ENCODE data around the gene WDR36. TPM values are rescaled to one million over a fixed set of nuclear protein-coding genes. Genes with fewer than 3 reads are reported as not detected.

WDR36 gene
- polyA plus RNA-seq, 1 of the 3 experiments (the other 2 are of a cell fraction), result 6.7 TPM

- H3K4me3 ChIP-seq (ENCODE audit: low read depth in 2 of 2, low read length in 1 of 2), result no peak overlapping the region
- H2AFZ ChIP-seq (ENCODE audit: low read depth), result no peak overlapping the region
- POLR2A ChIA-PET, result no interaction called here
- H3F3A ChIP-seq (replicated peaks; ENCODE audit: insufficient read depth), result peaks cover 19% of the 10 kb centered on the region
- H3K27ac ChIP-seq (ENCODE audit: low read depth in 2 of 2, low read length in 1 of 2), result 0 out of 4 replicates have a peak overlapping the region, but pooled peaks of 1 of the 2 experiments have one; percentile 7
- CTCF ChIA-PET, result no interaction called here
- peaks cover 5 to 11% of the 10 kb centered on the region in 2 experiments; a peak in 3 of 4 replicates for H3K4me1 ChIP-seq (ENCODE audit: control insufficient read depth in 1 of 2, insufficient read depth in 2 of 2, low read depth in 1 of 2, low read length in 1 of 2)
- WGBS (ENCODE audit: low lambda C conversion rate), result 81% methylated on average over 1 of the region's 1 CpG
- no peaks in the 10 kb centered on the region for H3K9me2 ChIP-seq
- no peaks in the 10 kb centered on the region for H3K27me3 ChIP-seq (ENCODE audit: insufficient read depth)
- no peak overlapping the region for H3K9ac ChIP-seq
- no peak overlapping the region for H3K4me2 ChIP-seq
- H3K79me2 ChIP-seq (ENCODE audit: insufficient read depth), result no peaks in the 10 kb centered on the region
- no peaks in the 10 kb centered on the region for H4K20me1 ChIP-seq (ENCODE audit: insufficient read depth)
- peaks cover 0 to 10% of the 10 kb centered on the region in 2 experiments for H3K36me3 ChIP-seq (replicated peaks in 1 of 2; ENCODE audit: control insufficient read depth in 1 of 2, insufficient read depth in 2 of 2, low read length in 1 of 2)
- TF ChIP-seq USF2 (IDR thresholded peaks at IDR 0.05; ENCODE audit: borderline replicate concordance, low read depth, low read length), result no peak
- no peak for TF ChIP-seq EZH2phosphoT487 (IDR thresholded peaks at IDR 0.05; ENCODE audit: borderline replicate concordance, low read depth)
- no peak for TF ChIP-seq RCOR1 (IDR thresholded peaks at IDR 0.05; ENCODE audit: low read length)
- TF ChIP-seq MXI1 (IDR thresholded peaks at IDR 0.05; ENCODE audit: low read depth, low read length), result no peak
- TF ChIP-seq YY1 (IDR thresholded peaks at IDR 0.05; ENCODE audit: low read depth), result no peak
- no peak for TF ChIP-seq IRF3 (IDR thresholded peaks at IDR 0.05; ENCODE audit: low read depth, low read length)
- no peak for TF ChIP-seq SIN3A (IDR thresholded peaks at IDR 0.05; ENCODE audit: borderline replicate concordance, low read depth, low read length)
- TF ChIP-seq SMC3 (IDR thresholded peaks at IDR 0.05; ENCODE audit: low read depth, low read length), result no peak
- no peak for TF ChIP-seq MEF2A (IDR thresholded peaks at IDR 0.05; ENCODE audit: borderline replicate concordance, low read depth)
- no peak for TF ChIP-seq ZBTB33 (IDR thresholded peaks at IDR 0.05; ENCODE audit: borderline replicate concordance, low read depth)
- H3K9me3 ChIP-seq, result no peaks in the 10 kb centered on the region
- no peak for DNase-seq
These were observed 16.1 kb upstream of the WDR36 start for GRCh38 chr5:111076091-111076490.

- Histone ChIP-seq H3K4me3 (ENCODE audit: low read depth in 2 of 2, low read length in 1 of 2) (no peak overlapping the region), H3K27me3 (ENCODE audit: insufficient read depth) (no peaks in the 10 kb centered on the region), H3F3A (replicated peaks; ENCODE audit: insufficient read depth) (peaks cover 7% of the 10 kb centered on the region), H3K4me2 (no peak overlapping the region), H3K36me3 (replicated peaks in 1 of 2; ENCODE audit: control insufficient read depth in 1 of 2, insufficient read depth in 2 of 2, low read length in 1 of 2) (peaks cover 0 to 10% of the 10 kb centered on the region in 2 experiments), H2AFZ (ENCODE audit: low read depth) (no peak overlapping the region), H3K9me2 (no peaks in the 10 kb centered on the region), H4K20me1 (ENCODE audit: insufficient read depth) (no peaks in the 10 kb centered on the region), H3K9me3 (no peaks in the 10 kb centered on the region), H3K9ac (no peak overlapping the region), H3K79me2 (ENCODE audit: insufficient read depth) (no peaks in the 10 kb centered on the region), H3K4me1 (ENCODE audit: control insufficient read depth in 1 of 2, insufficient read depth in 2 of 2, low read depth in 1 of 2, low read length in 1 of 2) (peaks cover 5 to 11% of the 10 kb centered on the region in 2 experiments; a peak in 3 of 4 replicates), H3K27ac (ENCODE audit: low read depth in 2 of 2, low read length in 1 of 2) (no peak overlapping the region)
- ChIA-PET POLR2A (no interaction called here), CTCF (interaction anchor here (1.1 to 1.2 kb wide), 2 partner anchors 9 to 14 kb away, joined by 3 to 4 read pairs; partner anchors contain the start of gene WDR36)
- WGBS (ENCODE audit: low lambda C conversion rate), result 77% methylated on average over 2 of the region's 2 CpGs
- DNase-seq, result no peak
- no peak for TF ChIP-seq EZH2phosphoT487 (IDR thresholded peaks at IDR 0.05; ENCODE audit: borderline replicate concordance, low read depth)
- no peak for TF ChIP-seq USF1 (IDR thresholded peaks at IDR 0.05; ENCODE audit: borderline replicate concordance, low read depth)
- no peak for TF ChIP-seq GABPA (IDR thresholded peaks at IDR 0.05; ENCODE audit: low read depth)
These were observed 14.5 kb upstream of the WDR36 start for GRCh38 chr5:111077678-111078077.

Measured in SK-N-SH (cell line).